Thyroid gland (tissue), 4 donors: ENCODE measurements around the gene PDE10A. TPM values are rescaled to one million over a fixed set of nuclear protein-coding genes. Genes with fewer than 3 reads are reported as not detected.

ENCODE experiments used
- DNase-seq, 2 donors: peaks; one replicate each; pipeline ENCODE4 v3.0.0-alpha.2; 2019
- H3K27ac ChIP-seq, 3 donors: fragments of 200-600 bp; sonication (generic); 1 replicate in 2 of 3; 2 replicates in 1 of 3; pipeline ENCODE4 v1.5.1; 2016 to 2019; ENCODE audit warnings: mild to moderate bottlenecking in 1 of 3, moderate library complexity in 1 of 3
- H3K27me3 ChIP-seq: fragments of 200-600 bp; sonication (generic); one replicate; pipeline ENCODE4 v1.5.1; 2019
- H3K36me3 ChIP-seq, 2 donors: fragments of 200-600 bp; sonication (generic); one replicate each; pipeline ENCODE4 v1.5.1; 2016 to 2019
- H3K4me1 ChIP-seq, 2 donors: fragments of 200-600 bp; sonication (generic); one replicate each; pipeline ENCODE4 v1.5.1; 2017 to 2019
- H3K4me3 ChIP-seq, 3 donors: fragments of 200-600 bp; sonication (generic); replicated peaks in 1 of 3; 1 replicate in 2 of 3; 2 replicates in 1 of 3; pipeline ENCODE4 v1.5.1; 2016; ENCODE audit warnings: mild to moderate bottlenecking in 1 of 3
- H3K9me3 ChIP-seq: fragments of 200-600 bp; sonication (generic); one replicate; pipeline ENCODE4 v1.5.1; 2017
- CTCF ChIP-seq, 6 experiments: fragments of 200-600 bp in 3 of 6; fragments of 450-650 bp in 3 of 6; sonication (generic) in 3 of 6; IDR thresholded peaks; one replicate each; pipeline ENCODE4 v1.5.1; 2016 to 2019; ENCODE audit warnings: antibody characterized with exemption in 6 of 6, mild to moderate bottlenecking in 2 of 6, inconsistent platforms in 1 of 6, moderate library complexity in 1 of 6
- POLR2A ChIP-seq, 2 donors: fragments of 450-650 bp; IDR thresholded peaks; one replicate each; pipeline ENCODE4 v1.6.1; 2017; ENCODE audit warnings: antibody characterized with exemption in 2 of 2, mild to moderate bottlenecking in 2 of 2, moderate library complexity in 1 of 2
- WGBS, 2 donors: methylation state at CpG; one replicate each; pipeline ENCODE4 v1.1.5; 2017; 5-methylcytosine and 5-hydroxymethylcytosine counted together
- intact Hi-C: fragments of 100-400 bp; cut with DNase I; formaldehyde crosslinking; loops from one replicate; pipeline ENCODE4 v1.15.1; 2023
- total RNA-seq, 4 donors: library from RNA; depleted of rRNA; stranded (reverse); fragments of >200 nt; gene quantifications; one replicate each; pipeline ENCODE4 v1.2.3, GENCODE V29; 2016

PDE10A gene
- total RNA-seq, 4 donors from 2014 or later: 17.1 to 25.9 (median 20.7) TPM

GRCh38 chr6:165497472-165497871 lies 165.6 kb downstream of the PDE10A start:
- H3K27me3 ChIP-seq: no peaks in the 10 kb centered on the region
- WGBS, 2 donors: 91 to 94% methylated on average over 4 of the region's 4 CpGs
- H3K4me3 ChIP-seq: no peak overlapping the region
- no peaks in the 10 kb centered on the region for H3K36me3 ChIP-seq
- H3K27ac ChIP-seq: no peak overlapping the region
- peaks cover 0 to 8% of the 10 kb centered on the region in 2 donors for H3K4me1 ChIP-seq
- TF ChIP-seq CTCF (IDR thresholded peaks at IDR 0.05): no peak
- TF ChIP-seq POLR2A (IDR thresholded peaks at IDR 0.05): no peak
- intact Hi-C loops: no loop called here
- no peaks in the 10 kb centered on the region for H3K9me3 ChIP-seq
- no peak for DNase-seq

GRCh38 chr6:165488624-165489295 lies 174.3 kb downstream of the PDE10A start:
- Histone ChIP-seq H3K4me1 (no peaks in the 10 kb centered on the region), H3K36me3 (no peaks in the 10 kb centered on the region), H3K27ac (no peak overlapping the region), H3K9me3 (no peaks in the 10 kb centered on the region), H3K4me3 (no peak overlapping the region), H3K27me3 (no peaks in the 10 kb centered on the region)
- intact Hi-C loops: no loop called here
- DNase-seq: no peak
- WGBS, 2 donors: 74 to 84% methylated on average over 9 of the region's 9 CpGs
- TF ChIP-seq CTCF (IDR thresholded peaks at IDR 0.05) (no peak), POLR2A (IDR thresholded peaks at IDR 0.05) (no peak)

- Histone ChIP-seq H3K9me3 (no peaks in the 10 kb centered on the region), H3K4me3 (no peak overlapping the region)
- intact Hi-C loops: no loop called here
Measured at GRCh38 chr6:165487950-165488349, 175.1 kb downstream of the PDE10A start.

GRCh38 chr6:165487347-165487746 lies 175.7 kb downstream of the PDE10A start:
- Histone ChIP-seq H3K27ac (no peak overlapping the region), H3K4me3 (no peak overlapping the region), H3K36me3 (no peaks in the 10 kb centered on the region), H3K4me1 (peaks cover 0 to 5% of the 10 kb centered on the region in 2 donors), H3K27me3 (no peaks in the 10 kb centered on the region), H3K9me3 (no peaks in the 10 kb centered on the region)
- intact Hi-C loops: no loop called here
- TF ChIP-seq POLR2A (IDR thresholded peaks at IDR 0.05) (no peak), CTCF (IDR thresholded peaks at IDR 0.05) (no peak)
- WGBS, 2 donors: 90 to 91% methylated on average over 4 of the region's 4 CpGs
- DNase-seq: no peak

More at GRCh38 chr6:165487950-165488349, 175.1 kb downstream of the PDE10A start:
- no peaks in the 10 kb centered on the region for H3K36me3 ChIP-seq
- no peaks in the 10 kb centered on the region for H3K27me3 ChIP-seq
- no peak overlapping the region for H3K27ac ChIP-seq
- TF ChIP-seq CTCF (IDR thresholded peaks at IDR 0.05) (no peak), POLR2A (IDR thresholded peaks at IDR 0.05) (no peak)
- H3K4me1 ChIP-seq: peaks cover 0 to 1% of the 10 kb centered on the region in 2 donors
- no peak for DNase-seq

- Histone ChIP-seq H3K27me3 (no peaks in the 10 kb centered on the region), H3K9me3 (no peaks in the 10 kb centered on the region), H3K4me3 (no peak overlapping the region), H3K36me3 (no peaks in the 10 kb centered on the region), H3K27ac (no peak overlapping the region), H3K4me1 (peaks cover 0 to 5% of the 10 kb centered on the region in 2 donors)
- TF ChIP-seq CTCF (IDR thresholded peaks at IDR 0.05) (no peak), POLR2A (IDR thresholded peaks at IDR 0.05) (no peak)
- intact Hi-C loops: no loop called here
- 87% methylated on average over 22 of the region's 22 CpGs for WGBS, 2 donors
- DNase-seq: no peak
Measured at GRCh38 chr6:165486183-165487137, 176.6 kb downstream of the PDE10A start.
